Erythroblast (primary cell): ENCODE measurements around the gene OR6P1.

Experiments used
- GATA1 ChIP-seq: IDR thresholded peaks from 2 replicates; pipeline ENCODE4 v1.6.1; 2011; ENCODE audit warnings: low read depth, mild to moderate bottlenecking, control low read depth, low read length, moderate library complexity
- POLR2A ChIP-seq: IDR thresholded peaks from 2 replicates; pipeline ENCODE4 v1.6.1; 2011; ENCODE audit warnings: mild to moderate bottlenecking, low read length

DNA sequence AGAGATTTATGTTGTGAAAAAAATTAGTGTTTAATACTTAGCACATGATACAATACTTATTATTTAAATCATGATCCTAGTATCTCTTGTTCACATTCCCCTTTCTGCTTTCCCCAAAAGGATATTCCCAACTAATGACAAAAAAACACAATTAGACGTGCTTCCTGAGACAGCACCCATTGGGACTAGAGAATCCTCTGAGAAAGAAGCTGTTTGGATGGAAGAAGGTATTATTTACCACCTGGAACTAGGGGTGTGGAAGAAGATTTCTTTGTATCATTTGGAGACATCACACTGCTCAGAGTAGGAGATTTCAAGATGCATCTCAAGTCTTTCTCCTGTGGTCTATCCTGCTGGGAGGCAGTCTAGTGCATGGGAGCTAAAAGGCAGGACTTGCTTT lies 34.6 kb upstream of the OR6P1 start, which contains the start of gene OR10Z1:
- TF ChIP-seq POLR2A (no peak), GATA1 (no peak)
